ENCODE results near the gene ZNF182. TPM values are rescaled to one million over a fixed set of nuclear protein-coding genes. Genes with fewer than 3 reads are reported as not detected.
A peak's percentile ranks its signal among the peaks of the same experiment; 100 is the strongest.

ZNF182 gene
- 5.1 TPM for total RNA-seq (2013)
- polyA plus RNA-seq (1 to 10 TPM in 1 of 3 donors, under 1 TPM in 2; 0.24 to 2.7 (median 0.99) TPM), polyA minus RNA-seq (1.2 and 1.9 TPM in 2 replicates), total RNA-seq (3.7 to 19.0 (median 10.6) reads per million in 11 experiments)

DNA sequence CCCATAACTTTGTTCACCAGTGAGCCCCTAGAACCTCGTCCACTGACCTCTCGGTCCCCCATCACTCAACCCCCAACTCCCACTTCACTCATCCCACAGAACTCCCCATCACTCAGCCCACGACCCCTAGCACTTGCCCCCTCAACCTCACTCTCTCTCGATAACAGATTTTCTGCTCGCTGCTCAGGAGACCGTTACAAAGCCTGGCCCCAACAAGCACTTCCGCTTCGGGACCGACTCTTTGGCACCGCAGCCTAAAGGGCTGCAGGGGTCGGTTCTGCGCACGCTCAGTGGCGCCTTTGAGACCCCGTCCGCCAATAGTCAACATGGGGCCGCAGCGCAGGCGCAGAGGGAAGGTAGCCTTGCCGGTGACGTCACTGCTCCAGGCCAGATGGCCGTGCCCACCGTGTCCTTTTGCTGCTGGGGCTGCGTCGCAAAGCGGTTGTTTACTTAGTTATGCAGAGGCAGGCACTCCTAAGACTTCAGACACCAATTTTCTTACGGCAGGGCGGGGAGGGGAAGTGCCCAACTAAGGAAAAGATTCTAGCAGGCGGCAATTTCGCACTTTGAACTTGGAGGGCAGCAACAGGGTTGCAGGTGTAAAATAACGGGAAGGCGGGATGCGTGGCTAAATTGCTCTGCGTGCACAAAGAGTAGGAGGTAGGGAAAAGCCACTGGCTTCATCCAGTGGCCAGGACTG, at the start of gene ZNF182:
Gene ZNF182, minus strand, starts transcription at position 232 of the 700 bp plus-strand sequence. CDS start 1,380 bp downstream, outside the sequence.
- intact Hi-C loops (cut with micrococcal nuclease), result no loop called here
- peak within 1 kb of the TSS; percentile 55 to 82 (median 70) for H3K4me3 ChIP-seq (replicated peaks in 1 of 3; ENCODE audit: low read depth in 2 of 3, low read length in 3 of 3)
- H4K20me1 ChIP-seq (ENCODE audit: insufficient read depth, low read length), result no peaks in the 10 kb centered on the region
- peaks cover 10% of the 10 kb centered on the region for H3K4me1 Mint-ChIP-seq
- no peaks in the 10 kb centered on the region for H3K27me3 ChIP-seq (ENCODE audit: control insufficient read depth in 2 of 2, insufficient read depth in 2 of 2, low read length in 2 of 2)
- H3K27ac Mint-ChIP-seq, result peak within 1 kb of the TSS; percentile 94 to 98 (median 97)
- peaks cover 0 to 4% of the 10 kb centered on the region in 2 donors for H3K9me3 ChIP-seq (replicated peaks in 1 of 2; ENCODE audit: control insufficient read depth in 1 of 2, insufficient read depth in 1 of 2, low read length in 2 of 2)
- peaks cover 0 to 18% of the 10 kb centered on the region in 2 donors for H3K36me3 ChIP-seq (replicated peaks in 1 of 2; ENCODE audit: control insufficient read depth in 1 of 2, insufficient read depth in 2 of 2, low read length in 2 of 2)
- peak within 1 kb of the TSS; percentile 84 for H3K9ac ChIP-seq (ENCODE audit: insufficient read depth, low read length, poor library complexity, severe bottlenecking)
- peaks cover 0 to 25% (median 5%) of the 10 kb centered on the region in 7 donors for H3K9me3 Mint-ChIP-seq
- peak; percentile 92 to 93 (median 93) for DNase-seq
- TF ChIP-seq, protein P1, sequence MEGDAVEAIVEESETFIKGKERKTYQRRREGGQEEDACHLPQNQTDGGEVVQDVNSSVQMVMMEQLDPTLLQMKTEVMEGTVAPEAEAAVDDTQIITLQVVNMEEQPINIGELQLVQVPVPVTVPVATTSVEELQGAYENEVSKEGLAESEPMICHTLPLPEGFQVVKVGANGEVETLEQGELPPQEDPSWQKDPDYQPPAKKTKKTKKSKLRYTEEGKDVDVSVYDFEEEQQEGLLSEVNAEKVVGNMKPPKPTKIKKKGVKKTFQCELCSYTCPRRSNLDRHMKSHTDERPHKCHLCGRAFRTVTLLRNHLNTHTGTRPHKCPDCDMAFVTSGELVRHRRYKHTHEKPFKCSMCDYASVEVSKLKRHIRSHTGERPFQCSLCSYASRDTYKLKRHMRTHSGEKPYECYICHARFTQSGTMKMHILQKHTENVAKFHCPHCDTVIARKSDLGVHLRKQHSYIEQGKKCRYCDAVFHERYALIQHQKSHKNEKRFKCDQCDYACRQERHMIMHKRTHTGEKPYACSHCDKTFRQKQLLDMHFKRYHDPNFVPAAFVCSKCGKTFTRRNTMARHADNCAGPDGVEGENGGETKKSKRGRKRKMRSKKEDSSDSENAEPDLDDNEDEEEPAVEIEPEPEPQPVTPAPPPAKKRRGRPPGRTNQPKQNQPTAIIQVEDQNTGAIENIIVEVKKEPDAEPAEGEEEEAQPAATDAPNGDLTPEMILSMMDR (IDR thresholded peaks at IDR 0.05), result no peak
- WGBS (ENCODE audit: insufficient coverage), result 0% methylated on average over 6 of the region's 34 CpGs
- peaks cover 0 to 3% (median 2%) of the 10 kb centered on the region in 3 donors for H3K27me3 Mint-ChIP-seq (ENCODE audit: low read depth in 3 of 3)
- H3K4me1 ChIP-seq (ENCODE audit: control insufficient read depth in 1 of 2, insufficient read depth in 2 of 2, low read length in 2 of 2), result peaks cover 6 to 15% of the 10 kb centered on the region in 2 donors
- H3K27ac ChIP-seq (ENCODE audit: low read depth in 1 of 2, low read length in 2 of 2), result peak within 1 kb of the TSS; percentile 88 to 94
- peak within 1 kb of the TSS; percentile 83 for H3K4me2 ChIP-seq (replicated peaks; ENCODE audit: extremely low read depth, low read length, poor library complexity, severe bottlenecking)
- peak within 1 kb of the TSS; percentile 77 for H2AFZ ChIP-seq (ENCODE audit: insufficient read depth, low read depth, low read length, poor library complexity, severe bottlenecking)
- peaks cover 25% of the 10 kb centered on the region for H3K79me2 ChIP-seq (ENCODE audit: insufficient read depth, low read length)
- peak within 1 kb of the TSS; percentile 89 to 96 for H3K4me3 Mint-ChIP-seq
- peaks cover 7 to 15% of the 10 kb centered on the region in 2 donors for H3K36me3 Mint-ChIP-seq

DNA sequence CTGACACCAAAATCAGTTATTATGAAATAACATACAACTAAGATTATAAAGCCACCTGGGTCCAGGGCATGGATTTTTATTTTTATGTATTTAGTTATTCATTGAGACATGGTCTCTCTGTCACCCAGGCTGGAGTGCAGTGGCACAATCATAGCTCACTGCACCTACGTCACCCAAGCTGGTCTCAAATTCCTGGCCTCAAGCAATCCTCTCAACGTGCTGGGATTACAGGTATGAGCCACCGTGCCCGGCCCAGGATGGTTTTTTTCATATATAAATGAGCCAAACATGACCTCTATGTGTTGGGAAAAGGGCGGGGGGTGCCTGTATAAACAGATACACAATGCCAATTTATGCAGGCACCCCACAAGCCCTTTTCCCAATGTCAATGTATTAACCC, 43.1 kb upstream of the ZNF182 start:
- no CpG with 5 or more reads among the region's 5 CpGs for WGBS (ENCODE audit: insufficient coverage)

More for the DNA sequence above, 43.1 kb upstream of the ZNF182 start:
- DNase-seq, result no peak
- Histone ChIP-seq H3K36me3 (replicated peaks in 1 of 2; ENCODE audit: control insufficient read depth in 1 of 2, insufficient read depth in 2 of 2, low read length in 2 of 2) (no peaks in the 10 kb centered on the region), H2AFZ (ENCODE audit: insufficient read depth, low read depth, low read length, poor library complexity, severe bottlenecking) (no peak overlapping the region), H4K20me1 (ENCODE audit: insufficient read depth, low read length) (no peaks in the 10 kb centered on the region), H3K9ac (ENCODE audit: insufficient read depth, low read length, poor library complexity, severe bottlenecking) (no peak overlapping the region), H3K27ac (ENCODE audit: low read depth in 1 of 2, low read length in 2 of 2) (no peak overlapping the region), H3K79me2 (ENCODE audit: insufficient read depth, low read length) (no peaks in the 10 kb centered on the region), H3K9me3 (replicated peaks in 1 of 2; ENCODE audit: control insufficient read depth in 1 of 2, insufficient read depth in 1 of 2, low read length in 2 of 2) (no peaks in the 10 kb centered on the region), H3K4me3 (replicated peaks in 1 of 3; ENCODE audit: low read depth in 2 of 3, low read length in 3 of 3) (no peak overlapping the region), H3K4me1 (ENCODE audit: control insufficient read depth in 1 of 2, insufficient read depth in 2 of 2, low read length in 2 of 2) (no peaks in the 10 kb centered on the region), H3K4me2 (replicated peaks; ENCODE audit: extremely low read depth, low read length, poor library complexity, severe bottlenecking) (no peak overlapping the region), H3K27me3 (ENCODE audit: control insufficient read depth in 2 of 2, insufficient read depth in 2 of 2, low read length in 2 of 2) (no peaks in the 10 kb centered on the region)
- H3K27ac Mint-ChIP-seq, result no peak overlapping the region
- no peaks in the 10 kb centered on the region for H3K9me3 Mint-ChIP-seq
- intact Hi-C loops (cut with micrococcal nuclease), result no loop called here
- TF ChIP-seq, protein P1 (IDR thresholded peaks at IDR 0.05), result no peak
- H3K4me1 Mint-ChIP-seq, result no peaks in the 10 kb centered on the region
- no peaks in the 10 kb centered on the region for H3K36me3 Mint-ChIP-seq
- no peak overlapping the region for H3K4me3 Mint-ChIP-seq
- H3K27me3 Mint-ChIP-seq (ENCODE audit: low read depth in 3 of 3), result peaks cover 0 to 2% (median under 1%) of the 10 kb centered on the region in 3 donors

All from CD14-positive monocyte (primary cell).